ENCODE results near the gene SLC9A9. TPM values are rescaled to one million over a fixed set of nuclear protein-coding genes. Genes with fewer than 3 reads are reported as not detected.

Gene SLC9A9
- polyA plus RNA-seq, 1 donor from 2014 or later, result 0.54 TPM

DNA sequence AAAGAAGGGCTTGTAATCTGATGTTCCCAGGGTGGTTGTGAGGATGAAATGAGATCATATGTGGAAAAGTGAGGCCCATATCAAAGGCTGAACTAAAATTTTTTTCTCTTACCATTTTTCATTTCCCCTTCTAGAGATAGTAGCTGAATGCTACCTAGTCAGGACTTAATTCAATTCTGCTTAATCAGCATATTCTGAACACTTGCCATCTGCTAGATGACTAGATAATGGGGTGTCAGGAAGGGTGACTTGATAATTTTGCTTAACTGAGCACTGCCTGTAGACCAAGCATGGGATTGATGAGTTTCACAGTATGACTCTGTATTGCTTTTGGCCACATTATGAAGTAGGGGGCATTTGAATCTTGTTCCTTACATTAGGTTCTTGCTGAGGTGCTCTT, 592.5 kb downstream of the SLC9A9 start:
- H4K20me1 ChIP-seq (ENCODE audit: insufficient read depth), result no peaks in the 10 kb centered on the region
- no peak overlapping the region for H3K27ac ChIP-seq (ENCODE audit: low read length)
- no peaks in the 10 kb centered on the region for H3K79me2 ChIP-seq (replicated peaks; ENCODE audit: insufficient read depth, low read length)
- no peak overlapping the region for H2AFZ ChIP-seq (ENCODE audit: low read depth, low read length)
- H3K4me2 ChIP-seq (ENCODE audit: low read length), result no peak overlapping the region
- no peaks in the 10 kb centered on the region for H3K9me2 ChIP-seq (ENCODE audit: insufficient read depth, low read length)
- no peak overlapping the region for H3K9ac ChIP-seq (ENCODE audit: low read length)
- H3K9me3 ChIP-seq (ENCODE audit: low read length), result no peaks in the 10 kb centered on the region
- H3K36me3 ChIP-seq (ENCODE audit: insufficient read depth, low read length), result no peaks in the 10 kb centered on the region
- TF ChIP-seq TAF1 (IDR thresholded peaks at IDR 0.05; ENCODE audit: low read depth) (no peak), POLR2AphosphoS5 (IDR thresholded peaks at IDR 0.05) (no peak), EP300 (conservative IDR thresholded peaks at IDR 0.05; ENCODE audit: poor library complexity, severe bottlenecking) (no peak), EZH2 (IDR thresholded peaks at IDR 0.05; ENCODE audit: borderline replicate concordance, insufficient read depth, low read length, poor library complexity, severe bottlenecking) (no peak), SMC3 (conservative IDR thresholded peaks at IDR 0.05; ENCODE audit: poor library complexity) (no peak), RAD21 (conservative IDR thresholded peaks at IDR 0.05) (no peak), MXI1 (conservative IDR thresholded peaks at IDR 0.05; ENCODE audit: poor library complexity, severe bottlenecking) (no peak)
- TF ChIP-seq, protein P1, sequence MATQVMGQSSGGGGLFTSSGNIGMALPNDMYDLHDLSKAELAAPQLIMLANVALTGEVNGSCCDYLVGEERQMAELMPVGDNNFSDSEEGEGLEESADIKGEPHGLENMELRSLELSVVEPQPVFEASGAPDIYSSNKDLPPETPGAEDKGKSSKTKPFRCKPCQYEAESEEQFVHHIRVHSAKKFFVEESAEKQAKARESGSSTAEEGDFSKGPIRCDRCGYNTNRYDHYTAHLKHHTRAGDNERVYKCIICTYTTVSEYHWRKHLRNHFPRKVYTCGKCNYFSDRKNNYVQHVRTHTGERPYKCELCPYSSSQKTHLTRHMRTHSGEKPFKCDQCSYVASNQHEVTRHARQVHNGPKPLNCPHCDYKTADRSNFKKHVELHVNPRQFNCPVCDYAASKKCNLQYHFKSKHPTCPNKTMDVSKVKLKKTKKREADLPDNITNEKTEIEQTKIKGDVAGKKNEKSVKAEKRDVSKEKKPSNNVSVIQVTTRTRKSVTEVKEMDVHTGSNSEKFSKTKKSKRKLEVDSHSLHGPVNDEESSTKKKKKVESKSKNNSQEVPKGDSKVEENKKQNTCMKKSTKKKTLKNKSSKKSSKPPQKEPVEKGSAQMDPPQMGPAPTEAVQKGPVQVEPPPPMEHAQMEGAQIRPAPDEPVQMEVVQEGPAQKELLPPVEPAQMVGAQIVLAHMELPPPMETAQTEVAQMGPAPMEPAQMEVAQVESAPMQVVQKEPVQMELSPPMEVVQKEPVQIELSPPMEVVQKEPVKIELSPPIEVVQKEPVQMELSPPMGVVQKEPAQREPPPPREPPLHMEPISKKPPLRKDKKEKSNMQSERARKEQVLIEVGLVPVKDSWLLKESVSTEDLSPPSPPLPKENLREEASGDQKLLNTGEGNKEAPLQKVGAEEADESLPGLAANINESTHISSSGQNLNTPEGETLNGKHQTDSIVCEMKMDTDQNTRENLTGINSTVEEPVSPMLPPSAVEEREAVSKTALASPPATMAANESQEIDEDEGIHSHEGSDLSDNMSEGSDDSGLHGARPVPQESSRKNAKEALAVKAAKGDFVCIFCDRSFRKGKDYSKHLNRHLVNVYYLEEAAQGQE (IDR thresholded peaks at IDR 0.05; ENCODE audit: borderline replicate concordance), result no peak
- TF ChIP-seq, protein P2, sequence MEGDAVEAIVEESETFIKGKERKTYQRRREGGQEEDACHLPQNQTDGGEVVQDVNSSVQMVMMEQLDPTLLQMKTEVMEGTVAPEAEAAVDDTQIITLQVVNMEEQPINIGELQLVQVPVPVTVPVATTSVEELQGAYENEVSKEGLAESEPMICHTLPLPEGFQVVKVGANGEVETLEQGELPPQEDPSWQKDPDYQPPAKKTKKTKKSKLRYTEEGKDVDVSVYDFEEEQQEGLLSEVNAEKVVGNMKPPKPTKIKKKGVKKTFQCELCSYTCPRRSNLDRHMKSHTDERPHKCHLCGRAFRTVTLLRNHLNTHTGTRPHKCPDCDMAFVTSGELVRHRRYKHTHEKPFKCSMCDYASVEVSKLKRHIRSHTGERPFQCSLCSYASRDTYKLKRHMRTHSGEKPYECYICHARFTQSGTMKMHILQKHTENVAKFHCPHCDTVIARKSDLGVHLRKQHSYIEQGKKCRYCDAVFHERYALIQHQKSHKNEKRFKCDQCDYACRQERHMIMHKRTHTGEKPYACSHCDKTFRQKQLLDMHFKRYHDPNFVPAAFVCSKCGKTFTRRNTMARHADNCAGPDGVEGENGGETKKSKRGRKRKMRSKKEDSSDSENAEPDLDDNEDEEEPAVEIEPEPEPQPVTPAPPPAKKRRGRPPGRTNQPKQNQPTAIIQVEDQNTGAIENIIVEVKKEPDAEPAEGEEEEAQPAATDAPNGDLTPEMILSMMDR (IDR thresholded peaks at IDR 0.05; ENCODE audit: poor library complexity, severe bottlenecking), result no peak
- H3K4me3 ChIP-seq (ENCODE audit: low read length), result no peak overlapping the region
- no peaks in the 10 kb centered on the region for H3F3A ChIP-seq (ENCODE audit: insufficient read depth, low read length, poor library complexity, severe bottlenecking)
- H3K27me3 ChIP-seq (ENCODE audit: insufficient read depth, low read depth, low read length), result no peaks in the 10 kb centered on the region

DNA sequence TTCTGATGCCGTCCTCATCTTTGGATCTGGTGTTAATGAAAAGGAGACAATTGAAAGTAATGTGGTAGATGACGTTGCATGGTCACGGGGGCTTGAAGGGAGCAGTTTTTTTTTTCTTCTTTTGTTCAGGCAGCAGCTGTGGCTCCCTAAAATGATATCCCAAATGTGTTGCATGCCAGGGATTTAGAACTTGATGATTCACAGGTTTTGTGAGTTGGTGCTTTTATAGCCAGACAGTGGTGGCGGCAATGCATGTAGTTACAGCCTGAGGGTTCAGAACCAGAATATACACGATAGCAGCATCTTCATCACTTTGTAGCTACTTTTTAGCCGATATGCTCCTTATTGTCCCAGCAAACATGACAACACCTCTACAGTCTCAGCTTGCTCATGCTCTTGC, 595.3 kb downstream of the SLC9A9 start:
- H3K36me3 ChIP-seq (ENCODE audit: insufficient read depth, low read length), result no peaks in the 10 kb centered on the region
- no peaks in the 10 kb centered on the region for H3K9me3 ChIP-seq (ENCODE audit: low read length)
- TF ChIP-seq SMC3 (conservative IDR thresholded peaks at IDR 0.05; ENCODE audit: poor library complexity) (no peak), MXI1 (conservative IDR thresholded peaks at IDR 0.05; ENCODE audit: poor library complexity, severe bottlenecking) (no peak), POLR2AphosphoS5 (IDR thresholded peaks at IDR 0.05) (no peak), EZH2 (IDR thresholded peaks at IDR 0.05; ENCODE audit: borderline replicate concordance, insufficient read depth, low read length, poor library complexity, severe bottlenecking) (no peak), TAF1 (IDR thresholded peaks at IDR 0.05; ENCODE audit: low read depth) (no peak), EP300 (conservative IDR thresholded peaks at IDR 0.05; ENCODE audit: poor library complexity, severe bottlenecking) (no peak), RAD21 (conservative IDR thresholded peaks at IDR 0.05) (no peak)
- TF ChIP-seq, protein P1 (IDR thresholded peaks at IDR 0.05; ENCODE audit: borderline replicate concordance), result no peak
- TF ChIP-seq, protein P2 (IDR thresholded peaks at IDR 0.05; ENCODE audit: poor library complexity, severe bottlenecking), result no peak
- H3F3A ChIP-seq (ENCODE audit: insufficient read depth, low read length, poor library complexity, severe bottlenecking), result no peaks in the 10 kb centered on the region
- no peaks in the 10 kb centered on the region for H3K9me2 ChIP-seq (ENCODE audit: insufficient read depth, low read length)
- H3K27me3 ChIP-seq (ENCODE audit: insufficient read depth, low read depth, low read length), result no peaks in the 10 kb centered on the region
- no peak overlapping the region for H3K4me3 ChIP-seq (ENCODE audit: low read length)
- no peak overlapping the region for H2AFZ ChIP-seq (ENCODE audit: low read depth, low read length)
- H3K4me2 ChIP-seq (ENCODE audit: low read length), result no peak overlapping the region
- H3K79me2 ChIP-seq (replicated peaks; ENCODE audit: insufficient read depth, low read length), result no peaks in the 10 kb centered on the region
- no peaks in the 10 kb centered on the region for H4K20me1 ChIP-seq (ENCODE audit: insufficient read depth)
- no peak overlapping the region for H3K27ac ChIP-seq (ENCODE audit: low read length)
- H3K9ac ChIP-seq (ENCODE audit: low read length), result no peak overlapping the region
